DOHH2 (cell line): Measurements from ENCODE around the gene OR4D1.
A peak's percentile ranks its signal among the peaks of the same experiment; 100 is the strongest.

Experiments
- H3F3A ChIP-seq: fragments of 200-600 bp; sonication (generic), shearing (Covaris generic); 2 replicates; pipeline ENCODE4 v1.6.0; 2016; ENCODE audit warnings: antibody characterized with exemption, mild to moderate bottlenecking; ENCODE audit not compliant: control insufficient read depth, insufficient read depth
- H3K27ac ChIP-seq: fragments of 200-600 bp; sonication (generic); 2 replicates; pipeline ENCODE4 v1.5.1; 2014; ENCODE audit warnings: low read depth, mild to moderate bottlenecking, low read length, moderate library complexity
- H3K27me3 ChIP-seq: fragments of 200-600 bp; sonication (generic); 2 replicates; pipeline ENCODE4 v1.6.1; 2014; ENCODE audit warnings: mild to moderate bottlenecking, low read length, mixed read lengths; ENCODE audit not compliant: control insufficient read depth
- H3K36me3 ChIP-seq: fragments of 200-600 bp; sonication (generic); 2 replicates; pipeline ENCODE4 v1.6.1; 2014; ENCODE audit warnings: mild to moderate bottlenecking, low read length, moderate library complexity, mixed read lengths; ENCODE audit not compliant: control insufficient read depth
- H3K4me1 ChIP-seq: fragments of 200-600 bp; sonication (generic); 2 replicates; pipeline ENCODE4 v1.6.1; 2014; ENCODE audit warnings: mild to moderate bottlenecking, low read length, mixed read lengths; ENCODE audit not compliant: control insufficient read depth
- H3K4me2 ChIP-seq: fragments of 200-600 bp; sonication (generic); 2 replicates; pipeline ENCODE4 v1.6.0; 2014; ENCODE audit warnings: mild to moderate bottlenecking, low read length, moderate library complexity
- H3K4me3 ChIP-seq: fragments of 200-600 bp; sonication (generic); 2 replicates; pipeline ENCODE4 v1.5.1; 2014; ENCODE audit warnings: mild to moderate bottlenecking, low read length, mixed read lengths
- H3K79me2 ChIP-seq: fragments of 200-600 bp; sonication (generic); 2 replicates; pipeline ENCODE4 v1.6.1; 2014; ENCODE audit warnings: mild to moderate bottlenecking, low read length, mixed read lengths; ENCODE audit not compliant: control insufficient read depth
- H3K9me2 ChIP-seq: fragments of 200-600 bp; sonication (generic); replicated peaks from 2 replicates; pipeline ENCODE4 v1.6.1; 2014; ENCODE audit warnings: mild to moderate bottlenecking, low read length, mixed read lengths; ENCODE audit not compliant: control insufficient read depth
- H3K9me3 ChIP-seq: fragments of 200-600 bp; sonication (generic); 2 replicates; pipeline ENCODE4 v1.6.1; 2014; ENCODE audit warnings: antibody characterized with exemption, low read length, mixed read lengths; ENCODE audit not compliant: control insufficient read depth, insufficient read depth
- H4K20me1 ChIP-seq: fragments of 200-600 bp; sonication (generic); 2 replicates; pipeline ENCODE4 v1.6.0; 2014; ENCODE audit warnings: low read depth, mild to moderate bottlenecking, antibody characterized with exemption, low read length, moderate library complexity; ENCODE audit not compliant: control insufficient read depth, insufficient read depth
- EZH2phosphoT487 ChIP-seq: fragments of 200-600 bp; sonication (generic); IDR thresholded peaks from 2 replicates; pipeline ENCODE4 v1.6.1; 2017; ENCODE audit warnings: borderline replicate concordance, mild to moderate bottlenecking, antibody characterized with exemption, low read length, moderate library complexity, mixed read lengths
- TF ChIP-seq, protein P1 (sequence below): fragments of 200-600 bp; sonication (generic); IDR thresholded peaks from one replicate; pipeline ENCODE4 v1.5.1; 2014; ENCODE audit warnings: antibody characterized with exemption, mild to moderate bottlenecking, low read depth, low read length; ENCODE audit not compliant: poor library complexity, severe bottlenecking

Gene OR4D1

DNA sequence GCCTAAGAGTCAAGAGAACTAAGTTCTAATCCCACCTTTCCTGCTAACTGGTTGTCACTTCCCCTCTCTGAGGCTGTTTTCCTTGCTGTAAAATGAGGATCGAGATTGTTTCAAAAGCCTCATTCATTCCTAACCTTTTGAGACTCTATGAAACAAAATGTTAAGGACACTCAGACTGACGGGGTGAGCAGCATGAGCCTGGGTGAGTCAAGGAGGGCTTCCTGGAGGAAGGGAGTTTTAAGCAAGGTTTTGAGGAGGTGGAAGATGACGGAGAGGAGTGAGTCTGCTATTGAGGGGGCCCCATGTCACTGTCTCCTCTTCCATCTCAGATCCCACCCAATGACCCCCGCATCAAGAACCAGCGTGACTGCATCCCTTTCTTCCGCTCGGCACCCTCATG lies 48.4 kb downstream of the OR4D1 start:
- no peaks in the 10 kb centered on the region for H3K36me3 ChIP-seq
- H3K4me3 ChIP-seq = no peak overlapping the region
- no peak overlapping the region for H3K27ac ChIP-seq
- H4K20me1 ChIP-seq = no peaks in the 10 kb centered on the region; the same call in 1 of the 2 replicates
- H3K9me2 ChIP-seq = no peaks in the 10 kb centered on the region
- H3K9me3 ChIP-seq = no peaks in the 10 kb centered on the region
- H3K79me2 ChIP-seq = no peaks in the 10 kb centered on the region
- H3K27me3 ChIP-seq = 0 out of 2 replicates have a peak, but pooled peaks cover 5% of the 10 kb centered on the region
- H3K4me1 ChIP-seq = no peaks in the 10 kb centered on the region
- H3F3A ChIP-seq = no peaks in the 10 kb centered on the region
- TF ChIP-seq, protein P1, sequence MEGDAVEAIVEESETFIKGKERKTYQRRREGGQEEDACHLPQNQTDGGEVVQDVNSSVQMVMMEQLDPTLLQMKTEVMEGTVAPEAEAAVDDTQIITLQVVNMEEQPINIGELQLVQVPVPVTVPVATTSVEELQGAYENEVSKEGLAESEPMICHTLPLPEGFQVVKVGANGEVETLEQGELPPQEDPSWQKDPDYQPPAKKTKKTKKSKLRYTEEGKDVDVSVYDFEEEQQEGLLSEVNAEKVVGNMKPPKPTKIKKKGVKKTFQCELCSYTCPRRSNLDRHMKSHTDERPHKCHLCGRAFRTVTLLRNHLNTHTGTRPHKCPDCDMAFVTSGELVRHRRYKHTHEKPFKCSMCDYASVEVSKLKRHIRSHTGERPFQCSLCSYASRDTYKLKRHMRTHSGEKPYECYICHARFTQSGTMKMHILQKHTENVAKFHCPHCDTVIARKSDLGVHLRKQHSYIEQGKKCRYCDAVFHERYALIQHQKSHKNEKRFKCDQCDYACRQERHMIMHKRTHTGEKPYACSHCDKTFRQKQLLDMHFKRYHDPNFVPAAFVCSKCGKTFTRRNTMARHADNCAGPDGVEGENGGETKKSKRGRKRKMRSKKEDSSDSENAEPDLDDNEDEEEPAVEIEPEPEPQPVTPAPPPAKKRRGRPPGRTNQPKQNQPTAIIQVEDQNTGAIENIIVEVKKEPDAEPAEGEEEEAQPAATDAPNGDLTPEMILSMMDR = no peak
- no peak for TF ChIP-seq EZH2phosphoT487
- H3K4me2 ChIP-seq = no peak overlapping the region

DNA sequence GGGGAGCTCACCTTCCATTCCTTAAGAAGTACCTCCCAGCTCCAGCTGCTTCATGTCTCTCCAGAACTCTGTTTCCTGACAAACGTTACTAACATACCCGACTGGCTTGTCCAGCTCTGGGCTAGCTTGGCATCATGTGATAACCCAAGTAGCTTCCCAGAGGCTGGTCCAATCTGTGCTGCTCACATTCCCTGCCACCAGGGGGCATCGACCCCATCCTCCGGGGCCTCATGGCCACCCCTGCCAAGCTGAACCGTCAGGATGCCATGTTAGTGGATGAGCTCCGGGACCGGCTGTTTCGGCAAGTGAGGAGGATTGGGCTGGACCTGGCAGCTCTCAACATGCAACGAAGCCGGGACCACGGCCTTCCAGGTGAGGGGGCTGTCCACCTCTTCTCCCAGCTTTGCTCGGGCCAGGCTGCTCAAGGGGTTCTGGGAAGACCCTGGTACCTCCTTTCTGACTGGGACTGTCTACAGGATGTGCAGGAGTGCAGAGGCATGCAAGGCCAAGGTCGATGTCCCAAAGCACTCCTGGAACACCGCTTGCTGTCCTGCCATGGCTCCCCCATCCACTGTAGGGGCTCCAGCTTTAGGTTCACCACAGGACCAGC lies 51.9 kb downstream of the OR4D1 start:
- H3K4me3 ChIP-seq = no peak overlapping the region
- no peaks in the 10 kb centered on the region for H3K9me2 ChIP-seq
- H3K36me3 ChIP-seq = no peaks in the 10 kb centered on the region
- no peaks in the 10 kb centered on the region for H3F3A ChIP-seq
- H3K79me2 ChIP-seq = no peaks in the 10 kb centered on the region
- H3K27me3 ChIP-seq = 0 out of 2 replicates have a peak, but pooled peaks cover 5% of the 10 kb centered on the region
- H4K20me1 ChIP-seq = no peaks in the 10 kb centered on the region
- H3K4me1 ChIP-seq = no peaks in the 10 kb centered on the region
- TF ChIP-seq, protein P1 = peak; percentile 83
- TF ChIP-seq EZH2phosphoT487 = no peak
- no peaks in the 10 kb centered on the region for H3K9me3 ChIP-seq
- H3K27ac ChIP-seq = no peak overlapping the region
- H3K4me2 ChIP-seq = no peak overlapping the region

DNA sequence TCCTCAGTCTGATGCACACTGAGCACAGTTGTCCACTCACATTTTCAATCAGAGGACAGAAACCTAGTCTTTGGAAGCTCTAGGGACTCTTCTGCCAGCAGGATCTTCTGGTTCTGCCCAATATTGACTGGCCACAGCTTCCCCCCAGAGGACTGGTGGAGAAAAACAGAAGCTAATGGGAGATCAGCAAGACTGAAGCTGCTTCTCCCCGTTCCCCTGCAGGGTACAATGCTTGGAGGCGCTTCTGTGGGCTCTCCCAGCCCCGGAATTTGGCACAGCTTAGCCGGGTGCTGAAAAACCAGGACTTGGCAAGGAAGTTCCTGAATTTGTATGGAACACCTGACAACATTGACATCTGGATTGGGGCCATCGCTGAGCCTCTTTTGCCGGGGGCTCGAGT lies 54.7 kb downstream of the OR4D1 start:
- no peaks in the 10 kb centered on the region; the same call in 1 of the 2 replicates for H3K36me3 ChIP-seq
- no peaks in the 10 kb centered on the region for H3K9me2 ChIP-seq
- H3K4me1 ChIP-seq = no peaks in the 10 kb centered on the region

More for the DNA sequence above, 54.7 kb downstream of the OR4D1 start:
- H3K79me2 ChIP-seq = no peaks in the 10 kb centered on the region
- TF ChIP-seq, protein P1 = no peak
- no peak for TF ChIP-seq EZH2phosphoT487
- no peak overlapping the region for H3K4me2 ChIP-seq
- H3K4me3 ChIP-seq = no peak overlapping the region
- H4K20me1 ChIP-seq = no peaks in the 10 kb centered on the region
- H3K9me3 ChIP-seq = no peaks in the 10 kb centered on the region
- no peak overlapping the region for H3K27ac ChIP-seq
- H3F3A ChIP-seq = no peaks in the 10 kb centered on the region
- H3K27me3 ChIP-seq = 0 out of 2 replicates have a peak, but pooled peaks cover 5% of the 10 kb centered on the region
